ENCODE results near the gene IARS1.

The IARS1 gene

GRCh38 chr9:92328225-92328624 is 34.7 kb upstream of the IARS1 start:
- DNase-seq (ENCODE audit: low read depth, low spot score) = peak; percentile 19
- H3K4me3 ChIP-seq (ENCODE audit: low read depth, low read length) = no peak overlapping the region
- CTCF ChIA-PET = interaction anchor here (0.7 to 12.2 kb wide), 23 partner anchors 9 to 463 kb away, joined by 3 to 120 read pairs (median 4); partner anchors contain the start of gene IPPK
- POLR2A ChIA-PET = no interaction called here
- TF ChIP-seq CTCF (IDR thresholded peaks at IDR 0.05; ENCODE audit: insufficient read depth, low read length, missing control alignments) = peak; percentile 35

- no peak for DNase-seq (ENCODE audit: low read depth, low spot score)
- TF ChIP-seq CTCF (IDR thresholded peaks at IDR 0.05; ENCODE audit: insufficient read depth, low read length, missing control alignments) = no peak
- no peak overlapping the region for H3K4me3 ChIP-seq (ENCODE audit: low read depth, low read length)
- CTCF ChIA-PET = interaction anchor here (0.9 to 12.2 kb wide), 12 partner anchors 8 to 311 kb away, joined by 3 to 120 read pairs (median 4); no protein-coding TSS in a partner anchor
- POLR2A ChIA-PET = no interaction called here
Observed at GRCh38 chr9:92327283-92327850, 33.9 kb upstream of the IARS1 start.

- ChIA-PET CTCF (interaction anchor here (0.8 to 12.2 kb wide), 9 partner anchors 17 to 465 kb away, joined by 3 to 120 read pairs (median 5); no protein-coding TSS in a partner anchor), POLR2A (interaction anchor here (0.7 to 1.1 kb wide), 3 partner anchors 9 to 282 kb away, joined by 3 read pairs; no protein-coding TSS in a partner anchor)
- H3K4me3 ChIP-seq (ENCODE audit: low read depth, low read length) = peak overlapping the region; percentile 90
- TF ChIP-seq CTCF (IDR thresholded peaks at IDR 0.05; ENCODE audit: insufficient read depth, low read length, missing control alignments) = no peak
- no peak for DNase-seq (ENCODE audit: low read depth, low spot score)
Observed at GRCh38 chr9:92325991-92326500, 32.5 kb upstream of the IARS1 start.

GRCh38 chr9:92325269-92325990 is 31.9 kb upstream of the IARS1 start, which contains the start of the genes CENPP and NOL8:
Gene CENPP (plus strand): TSS chr9:92325953.
Gene NOL8 (minus strand): TSS chr9:92325350. CDS start chr9:92324161, 1,189 bp downstream.
- TF ChIP-seq CTCF (IDR thresholded peaks at IDR 0.05; ENCODE audit: insufficient read depth, low read length, missing control alignments) = no peak
- H3K4me3 ChIP-seq (ENCODE audit: low read depth, low read length) = peak within 1 kb of the TSS; percentile 90
- CTCF ChIA-PET = interaction anchor here (0.8 to 12.2 kb wide), 9 partner anchors 18 to 466 kb away, joined by 3 to 120 read pairs (median 3); no protein-coding TSS in a partner anchor
- DNase-seq (ENCODE audit: low read depth, low spot score) = peak; percentile 38
- POLR2A ChIA-PET = interaction anchor here (0.7 to 1.1 kb wide), 4 partner anchors 9 to 282 kb away, joined by 3 read pairs; no protein-coding TSS in a partner anchor

- no peak for DNase-seq (ENCODE audit: low read depth, low spot score)
- peak overlapping the region; percentile 90 for H3K4me3 ChIP-seq (ENCODE audit: low read depth, low read length)
- TF ChIP-seq CTCF (IDR thresholded peaks at IDR 0.05; ENCODE audit: insufficient read depth, low read length, missing control alignments) = no peak
- ChIA-PET POLR2A (interaction anchor here (1.1 kb wide), 1 partner anchor 186 kb away, joined by 3 read pairs; no protein-coding TSS in a partner anchor), CTCF (interaction anchor here (0.9 to 12.2 kb wide), 7 partner anchors 18 to 309 kb away, joined by 3 to 120 read pairs (median 3); no protein-coding TSS in a partner anchor)
Observed at GRCh38 chr9:92324889-92325268, 31.4 kb upstream of the IARS1 start.
